ENCODE results near the gene SLC16A12. TPM values are rescaled to one million over a fixed set of nuclear protein-coding genes. Genes with fewer than 3 reads are reported as not detected.
"Not testable (repeated sequence)": the region's sequence is repeated elsewhere in the genome, so short reads cannot be mapped to it uniquely, and the experiment has no call there.

Gene SLC16A12
- total and polyA plus RNA-seq, 2 experiments from 2014 or later = 5.7 to 5.9 TPM

- H3K4me2 ChIP-seq = peak overlapping the region; percentile 77
- no peak overlapping the region for H2AFZ ChIP-seq
- H3K79me2 ChIP-seq = peaks cover 5% of the 10 kb centered on the region
- H4K20me1 ChIP-seq (ENCODE audit: insufficient read depth, poor library complexity, severe bottlenecking) = no peaks in the 10 kb centered on the region
- peak; percentile 76 for DNase-seq (ENCODE audit: low spot score)
- H3K27ac ChIP-seq = peak overlapping the region; percentile 74
- 30% methylated on average over 2 of the region's 2 CpGs for WGBS (ENCODE audit: low lambda C conversion rate, missing lambda C conversion rate)
- TF ChIP-seq EZH2 (IDR thresholded peaks at IDR 0.05; ENCODE audit: borderline replicate concordance) (no peak), EZH2phosphoT487 (IDR thresholded peaks at IDR 0.05; ENCODE audit: low read depth, severe bottlenecking, unreplicated experiment) (no peak)
- TF ChIP-seq, protein P1, sequence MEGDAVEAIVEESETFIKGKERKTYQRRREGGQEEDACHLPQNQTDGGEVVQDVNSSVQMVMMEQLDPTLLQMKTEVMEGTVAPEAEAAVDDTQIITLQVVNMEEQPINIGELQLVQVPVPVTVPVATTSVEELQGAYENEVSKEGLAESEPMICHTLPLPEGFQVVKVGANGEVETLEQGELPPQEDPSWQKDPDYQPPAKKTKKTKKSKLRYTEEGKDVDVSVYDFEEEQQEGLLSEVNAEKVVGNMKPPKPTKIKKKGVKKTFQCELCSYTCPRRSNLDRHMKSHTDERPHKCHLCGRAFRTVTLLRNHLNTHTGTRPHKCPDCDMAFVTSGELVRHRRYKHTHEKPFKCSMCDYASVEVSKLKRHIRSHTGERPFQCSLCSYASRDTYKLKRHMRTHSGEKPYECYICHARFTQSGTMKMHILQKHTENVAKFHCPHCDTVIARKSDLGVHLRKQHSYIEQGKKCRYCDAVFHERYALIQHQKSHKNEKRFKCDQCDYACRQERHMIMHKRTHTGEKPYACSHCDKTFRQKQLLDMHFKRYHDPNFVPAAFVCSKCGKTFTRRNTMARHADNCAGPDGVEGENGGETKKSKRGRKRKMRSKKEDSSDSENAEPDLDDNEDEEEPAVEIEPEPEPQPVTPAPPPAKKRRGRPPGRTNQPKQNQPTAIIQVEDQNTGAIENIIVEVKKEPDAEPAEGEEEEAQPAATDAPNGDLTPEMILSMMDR (IDR thresholded peaks at IDR 0.05; ENCODE audit: poor library complexity) = no peak
- H3K4me1 ChIP-seq (ENCODE audit: insufficient read depth) = peaks cover 6% of the 10 kb centered on the region
- H3K9me2 ChIP-seq (replicated peaks; ENCODE audit: insufficient read depth) = no peaks in the 10 kb centered on the region
- no peaks in the 10 kb centered on the region for H3K9me3 ChIP-seq (ENCODE audit: low read depth)
- peak overlapping the region; percentile 39 for H3K4me3 ChIP-seq
- no peaks in the 10 kb centered on the region for H3K36me3 ChIP-seq (replicated peaks; ENCODE audit: insufficient read depth, low read depth)
- H3K27me3 ChIP-seq = no peaks in the 10 kb centered on the region
These were observed 142.4 kb downstream of the SLC16A12 start for GRCh38 chr10:89392974-89393373.

- H3K79me2 ChIP-seq = peaks cover 5% of the 10 kb centered on the region
- TF ChIP-seq, protein P1 (IDR thresholded peaks at IDR 0.05; ENCODE audit: poor library complexity) = peak; percentile 8
- TF ChIP-seq EZH2 (IDR thresholded peaks at IDR 0.05; ENCODE audit: borderline replicate concordance) = no peak
These were observed 143.3 kb downstream of the SLC16A12 start, which contains the start of gene IFIT1 for GRCh38 chr10:89391907-89392756. TSS of gene IFIT1 (plus strand) at chr10:89392623. CDS start at chr10:89392713, 90 bp downstream.

GRCh38 chr10:89391226-89391576 is 144.2 kb downstream of the SLC16A12 start:
- not testable (repeated sequence) for H3K36me3 ChIP-seq (replicated peaks; ENCODE audit: insufficient read depth, low read depth); H3K9me2 ChIP-seq (replicated peaks; ENCODE audit: insufficient read depth); H3K27ac ChIP-seq; H3K4me1 ChIP-seq (ENCODE audit: insufficient read depth); H2AFZ ChIP-seq; H3K4me2 ChIP-seq; H3K9me3 ChIP-seq (ENCODE audit: low read depth); H3K4me3 ChIP-seq; H3K27me3 ChIP-seq; H3K79me2 ChIP-seq; DNase-seq (ENCODE audit: low spot score); H4K20me1 ChIP-seq (ENCODE audit: insufficient read depth, poor library complexity, severe bottlenecking)
- WGBS (ENCODE audit: low lambda C conversion rate, missing lambda C conversion rate) = 94% methylated on average over 4 of the region's 4 CpGs

More at GRCh38 chr10:89391907-89392756, 143.3 kb downstream of the SLC16A12 start, which contains the start of gene IFIT1:
- H3K9me2 ChIP-seq (replicated peaks; ENCODE audit: insufficient read depth) = no peaks in the 10 kb centered on the region
- no peaks in the 10 kb centered on the region for H3K27me3 ChIP-seq
- no peaks in the 10 kb centered on the region for H3K9me3 ChIP-seq (ENCODE audit: low read depth)
- H3K4me1 ChIP-seq (ENCODE audit: insufficient read depth) = peaks cover 6% of the 10 kb centered on the region
- peak within 1 kb of the TSS; percentile 77 for H3K4me2 ChIP-seq
- WGBS (ENCODE audit: low lambda C conversion rate, missing lambda C conversion rate) = 11% methylated on average over 8 of the region's 8 CpGs
- peak within 1 kb of the TSS; percentile 39 for H3K4me3 ChIP-seq
- H3K27ac ChIP-seq = peak within 1 kb of the TSS; percentile 82
- peak within 1 kb of the TSS; percentile 78 for H2AFZ ChIP-seq
- DNase-seq (ENCODE audit: low spot score) = peak; percentile 79
- H4K20me1 ChIP-seq (ENCODE audit: insufficient read depth, poor library complexity, severe bottlenecking) = no peaks in the 10 kb centered on the region
- H3K36me3 ChIP-seq (replicated peaks; ENCODE audit: insufficient read depth, low read depth) = no peaks in the 10 kb centered on the region

DNA sequence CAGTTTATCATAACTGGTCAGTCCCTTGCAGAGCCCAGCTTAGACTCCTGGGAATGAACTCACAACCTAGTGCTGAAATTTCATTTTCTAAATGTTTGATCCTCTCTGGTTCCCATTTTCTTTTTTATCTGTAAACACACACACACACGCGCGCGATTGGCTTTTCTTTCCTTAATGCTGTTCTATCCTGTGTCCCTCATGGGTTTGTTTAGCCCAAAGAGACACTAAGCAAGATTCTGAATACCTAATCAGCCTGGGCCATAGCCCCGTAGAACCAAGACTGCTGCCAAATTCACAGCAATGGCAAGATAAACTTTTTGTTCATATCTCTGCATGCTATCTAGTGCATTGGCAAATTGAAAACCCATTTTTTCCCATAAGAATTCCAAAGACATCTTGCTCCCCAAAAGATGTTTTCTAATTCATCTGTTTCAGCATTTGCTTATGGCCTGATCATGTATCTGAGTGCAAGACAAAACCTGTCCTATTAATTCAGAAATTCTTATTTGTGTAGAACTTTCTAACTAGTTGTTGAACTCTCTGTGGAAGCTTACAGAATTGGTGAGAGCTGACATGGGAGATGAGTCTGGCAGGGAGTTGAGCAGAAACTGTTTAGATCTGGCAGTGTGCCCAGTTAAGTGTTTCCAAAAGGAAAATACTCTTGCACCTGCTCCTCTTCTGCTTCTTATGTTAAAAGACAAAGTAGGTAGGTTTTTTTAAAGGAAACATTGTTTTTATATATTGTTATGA is 144.7 kb downstream of the SLC16A12 start:
- H2AFZ ChIP-seq = no peak overlapping the region
- WGBS (ENCODE audit: low lambda C conversion rate, missing lambda C conversion rate) = 94% methylated on average over 5 of the region's 5 CpGs
- no peak for DNase-seq (ENCODE audit: low spot score)

More for the DNA sequence above, 144.7 kb downstream of the SLC16A12 start:
- no peaks in the 10 kb centered on the region for H4K20me1 ChIP-seq (ENCODE audit: insufficient read depth, poor library complexity, severe bottlenecking)
- H3K9me2 ChIP-seq (replicated peaks; ENCODE audit: insufficient read depth) = no peaks in the 10 kb centered on the region
- no peak overlapping the region for H3K27ac ChIP-seq
- H3K4me2 ChIP-seq = no peak overlapping the region
- no peaks in the 10 kb centered on the region for H3K27me3 ChIP-seq
- peaks cover 5% of the 10 kb centered on the region for H3K79me2 ChIP-seq
- TF ChIP-seq, protein P1 (IDR thresholded peaks at IDR 0.05; ENCODE audit: poor library complexity) = no peak
- TF ChIP-seq EZH2 (IDR thresholded peaks at IDR 0.05; ENCODE audit: borderline replicate concordance) (no peak), EZH2phosphoT487 (IDR thresholded peaks at IDR 0.05; ENCODE audit: low read depth, severe bottlenecking, unreplicated experiment) (no peak)
- H3K4me1 ChIP-seq (ENCODE audit: insufficient read depth) = peaks cover 6% of the 10 kb centered on the region
- H3K4me3 ChIP-seq = no peak overlapping the region
- no peaks in the 10 kb centered on the region for H3K36me3 ChIP-seq (replicated peaks; ENCODE audit: insufficient read depth, low read depth)
- no peaks in the 10 kb centered on the region for H3K9me3 ChIP-seq (ENCODE audit: low read depth)

Data from hepatocyte (in vitro differentiated cells).